Caco-2 (cell line): ENCODE measurements around the gene PPP1R3D. TPM values are rescaled to one million over a fixed set of nuclear protein-coding genes. Genes with fewer than 3 reads are reported as not detected.

ENCODE experiments used
- BruUV-seq: library from RNA; stranded (reverse); fragments of 400-500 nt; replicated peaks from 2 replicates; lab custom pipeline; 2021; lab: Mats Ljungman, UMichigan
- CTCF ChIA-PET: fragments of 300-600 bp; sonication (Branson Sonifier 250); formaldehyde crosslinking; loops from one replicate; lab custom pipeline; 2022; ENCODE audit warnings: antibody characterized with exemption; lab: Charles Lee
- POLR2A ChIA-PET: fragments of 300-600 bp; sonication (Branson Sonifier 250); formaldehyde crosslinking; loops from one replicate; lab custom pipeline; 2022; ENCODE audit warnings: antibody characterized with exemption; lab: Charles Lee
- DNase-seq, 2 experiments: peaks; one replicate each; pipeline versions ENCODE4 v3.0.0 to v3.0.0-alpha.2; 2020 to 2022
- H3K27me3 ChIP-seq: replicated peaks from 2 replicates; pipeline ENCODE4 v1.6.0; 2011; ENCODE audit warnings: low read length; ENCODE audit not compliant: control insufficient read depth, insufficient read depth
- H3K36me3 ChIP-seq: 2 replicates; pipeline ENCODE4 v1.5.1; 2011; ENCODE audit warnings: low read length; ENCODE audit not compliant: control insufficient read depth, insufficient read depth
- H3K4me1 ChIP-seq: fragments of 250-450 bp; sonication (Bioruptor Pico); 2 replicates; pipeline ENCODE4 v1.5.1; 2020; ENCODE audit warnings: mild to moderate bottlenecking
- H3K4me3 ChIP-seq: 2 replicates; pipeline ENCODE4 v1.5.1; 2011; ENCODE audit warnings: low read depth, mild to moderate bottlenecking, control low read depth, low read length
- H3K9me3 ChIP-seq: fragments of 250-450 bp; sonication (Bioruptor Pico); 2 replicates; pipeline ENCODE4 v1.5.1; 2020; ENCODE audit warnings: mild to moderate bottlenecking, moderate library complexity
- H3K27ac Mint-ChIP-seq: one replicate; pipeline ENCODE4 v1.8.0; 2022; ENCODE audit warnings: mixed read lengths; ENCODE audit not compliant: unreplicated experiment
- H3K27me3 Mint-ChIP-seq: one replicate; pipeline ENCODE4 v1.8.0; 2022; ENCODE audit warnings: mixed read lengths; ENCODE audit not compliant: insufficient read depth, unreplicated experiment
- H3K36me3 Mint-ChIP-seq: one replicate; pipeline ENCODE4 v1.8.0; 2022; ENCODE audit warnings: mild to moderate bottlenecking, mixed read lengths; ENCODE audit not compliant: insufficient read depth, unreplicated experiment
- H3K4me1 Mint-ChIP-seq: one replicate; pipeline ENCODE4 v1.8.0; 2022; ENCODE audit warnings: low read depth, mixed read lengths; ENCODE audit not compliant: unreplicated experiment
- H3K4me3 Mint-ChIP-seq: one replicate; pipeline ENCODE4 v1.8.0; 2022; ENCODE audit warnings: mild to moderate bottlenecking, moderate library complexity, mixed read lengths; ENCODE audit not compliant: unreplicated experiment
- H3K9me3 Mint-ChIP-seq: one replicate; pipeline ENCODE4 v1.8.0; 2022; ENCODE audit warnings: mixed read lengths; ENCODE audit not compliant: unreplicated experiment
- CTCF ChIP-seq, 2 experiments: fragments of 200-600 bp in 1 of 2; IDR thresholded peaks; 1 replicate in 1 of 2; 2 replicates in 1 of 2; pipeline versions ENCODE4 v1.5.1 to v1.8.0; 2011 to 2022; ENCODE audit warnings: antibody characterized with exemption in 1 of 2, control low read depth in 1 of 2, inconsistent platforms in 1 of 2, low read depth in 1 of 2, low read length in 1 of 2, mild to moderate bottlenecking in 1 of 2, moderate library complexity in 1 of 2; ENCODE audit not compliant: insufficient read depth in 1 of 2, severe bottlenecking in 1 of 2, unreplicated experiment in 1 of 2
- intact Hi-C: fragments of 100-400 bp; cut with micrococcal nuclease; formaldehyde crosslinking; loops from one replicate; pipeline ENCODE4 v1.10.0; 2022; ENCODE audit not compliant: unreplicated experiment
- total RNA-seq: library from RNA; stranded (reverse); gene quantifications from 2 replicates; pipeline ENCODE4 v1.2.3, GENCODE V29; 2022

The PPP1R3D gene
- total RNA-seq, 1 experiment from 2014 or later = 10.4 TPM

GRCh38 chr20:59966428-59966827, 26.3 kb upstream of the PPP1R3D start:
- peaks cover 3% of the 10 kb centered on the region for H3K27me3 Mint-ChIP-seq
- DNase-seq = no peak
- Histone ChIP-seq H3K4me1 (no peaks in the 10 kb centered on the region), H3K27me3 (no peaks in the 10 kb centered on the region), H3K36me3 (no peaks in the 10 kb centered on the region), H3K9me3 (no peaks in the 10 kb centered on the region), H3K4me3 (no peak overlapping the region)
- H3K27ac Mint-ChIP-seq = no peak overlapping the region
- POLR2A ChIA-PET = no interaction called here
- CTCF ChIA-PET = no interaction called here
- BruUV-seq = no TSS peak
- intact Hi-C loops = no loop called here
- no peaks in the 10 kb centered on the region for H3K36me3 Mint-ChIP-seq
- H3K4me1 Mint-ChIP-seq = no peaks in the 10 kb centered on the region
- H3K9me3 Mint-ChIP-seq = no peaks in the 10 kb centered on the region
- TF ChIP-seq CTCF (IDR thresholded peaks at IDR 0.05; ENCODE audit: insufficient read depth in 1 of 2, low read depth in 1 of 2, low read length in 1 of 2, severe bottlenecking in 1 of 2, unreplicated experiment in 1 of 2) = no peak
- H3K4me3 Mint-ChIP-seq = no peak overlapping the region

GRCh38 chr20:59962155-59962554, 22.1 kb upstream of the PPP1R3D start:
- POLR2A ChIA-PET = no interaction called here
- peaks cover 17% of the 10 kb centered on the region for H3K4me1 ChIP-seq

GRCh38 chr20:59961423-59961822, 21.3 kb upstream of the PPP1R3D start:
- no TSS peak for BruUV-seq
- no peak for DNase-seq
- POLR2A ChIA-PET = no interaction called here

More at GRCh38 chr20:59962155-59962554, 22.1 kb upstream of the PPP1R3D start:
- CTCF ChIA-PET = interaction anchor here (1.1 to 2.3 kb wide), 3 partner anchors 28 to 95 kb away, joined by 3 to 5 read pairs (median 4); partner anchors contain the start of gene SYCP2
- no peaks in the 10 kb centered on the region for H3K27me3 ChIP-seq
- TF ChIP-seq CTCF (IDR thresholded peaks at IDR 0.05; ENCODE audit: insufficient read depth in 1 of 2, low read depth in 1 of 2, low read length in 1 of 2, severe bottlenecking in 1 of 2, unreplicated experiment in 1 of 2) = no peak
- H3K4me1 Mint-ChIP-seq = peaks cover 23% of the 10 kb centered on the region
- H3K36me3 ChIP-seq = no peaks in the 10 kb centered on the region
- BruUV-seq = no TSS peak
- no peak overlapping the region for H3K27ac Mint-ChIP-seq
- H3K4me3 Mint-ChIP-seq = no peak overlapping the region
- H3K9me3 Mint-ChIP-seq = no peaks in the 10 kb centered on the region
- H3K9me3 ChIP-seq = no peaks in the 10 kb centered on the region
- H3K4me3 ChIP-seq = no peak overlapping the region
- intact Hi-C loops = no loop called here
- no peaks in the 10 kb centered on the region for H3K27me3 Mint-ChIP-seq
- no peaks in the 10 kb centered on the region for H3K36me3 Mint-ChIP-seq
- DNase-seq = no peak

More at GRCh38 chr20:59961423-59961822, 21.3 kb upstream of the PPP1R3D start:
- no peak for TF ChIP-seq CTCF (IDR thresholded peaks at IDR 0.05; ENCODE audit: insufficient read depth in 1 of 2, low read depth in 1 of 2, low read length in 1 of 2, severe bottlenecking in 1 of 2, unreplicated experiment in 1 of 2)
- Mint-ChIP-seq H3K27me3 (no peaks in the 10 kb centered on the region), H3K4me3 (no peak overlapping the region), H3K9me3 (no peaks in the 10 kb centered on the region), H3K27ac (no peak overlapping the region), H3K4me1 (peaks cover 27% of the 10 kb centered on the region), H3K36me3 (no peaks in the 10 kb centered on the region)
- Histone ChIP-seq H3K27me3 (no peaks in the 10 kb centered on the region), H3K4me1 (peaks cover 24% of the 10 kb centered on the region), H3K36me3 (no peaks in the 10 kb centered on the region), H3K4me3 (no peak overlapping the region), H3K9me3 (no peaks in the 10 kb centered on the region)
- CTCF ChIA-PET = interaction anchor here (0.7 to 1.1 kb wide), 2 partner anchors 21 to 96 kb away, joined by 3 read pairs; partner anchors contain the start of genes FAM217B and PPP1R3D
- intact Hi-C loops = no loop called here
